Activated CD4-positive, alpha-beta T cell treated with anti-CD3 and anti-CD28 coated beads, Interleukin-2, amount 50 U/mL, for 24 hours (primary cell): Measurements from ENCODE around the gene LCP1.
A peak's percentile ranks its signal among the peaks of the same experiment; 100 is the strongest.
"Not testable (repeated sequence)": the region's sequence is repeated elsewhere in the genome, so short reads cannot be mapped to it uniquely, and the experiment has no call there.

Source experiments
- DNase-seq, 2 donors: peaks; one replicate each; pipeline ENCODE4 v3.0.0-alpha.2; 2020; ENCODE audit warnings: low read depth in 1 of 2, low spot score in 1 of 2

The LCP1 gene

DNA sequence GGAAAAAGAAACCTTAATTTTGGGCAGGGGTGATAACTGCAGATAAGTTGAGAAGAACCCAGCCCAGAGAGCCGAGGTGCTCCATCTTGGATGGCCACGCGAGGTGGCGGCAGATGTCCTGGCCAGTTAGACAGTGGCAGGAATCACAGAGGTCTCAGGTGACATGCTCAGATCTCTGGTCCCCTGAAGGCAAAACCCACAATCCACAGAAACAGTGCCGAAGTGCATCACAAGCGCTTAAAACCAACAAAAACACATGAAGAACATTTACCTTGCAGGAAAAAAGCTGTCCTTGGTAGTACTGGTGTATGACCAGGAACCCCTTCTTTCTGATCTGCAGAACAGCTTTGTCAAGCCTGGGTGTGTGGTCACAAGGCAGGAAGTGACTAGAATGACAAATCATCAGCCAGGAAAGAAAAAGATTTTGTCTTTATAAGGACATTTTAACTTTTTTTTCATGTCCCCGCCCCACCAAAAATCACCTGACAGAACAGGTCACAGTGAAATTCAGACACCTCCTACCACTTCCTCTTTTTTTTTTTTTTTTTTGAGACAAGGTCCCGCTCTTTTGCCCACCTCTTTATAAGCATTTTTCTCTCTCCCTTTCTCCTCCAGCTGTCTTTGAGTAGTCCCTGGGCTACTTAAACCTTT is at the start of gene LCP1:
LCP1 (minus strand) TSS at position 338 of the 651 bp plus-strand sequence. CDS start 22,515 bp downstream, outside the sequence.
- peak; percentile 34 to 78 for DNase-seq

DNA sequence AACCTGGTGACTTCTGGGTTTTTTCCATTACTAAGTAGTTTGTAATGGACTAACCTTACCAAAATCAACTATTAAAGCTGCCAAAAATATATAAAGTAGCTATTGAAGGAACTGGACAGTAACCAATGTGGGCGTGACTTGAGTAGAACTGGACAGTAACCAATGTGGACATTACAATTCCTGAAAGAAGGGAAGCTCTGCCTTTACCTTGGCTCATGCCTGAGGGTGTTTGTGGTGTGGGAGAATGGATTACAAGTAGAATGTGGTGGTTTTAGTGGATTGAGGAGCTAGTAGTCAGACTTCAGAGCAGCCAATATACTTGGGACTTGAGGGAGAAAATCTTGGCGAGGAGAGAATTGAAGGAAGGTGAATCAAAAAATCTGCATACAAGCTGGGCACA is 47.3 kb upstream of the LCP1 start:
- no peak for DNase-seq

GRCh38 chr13:46220234-46220633 is 38.3 kb upstream of the LCP1 start:
- not testable (repeated sequence) for DNase-seq

DNA sequence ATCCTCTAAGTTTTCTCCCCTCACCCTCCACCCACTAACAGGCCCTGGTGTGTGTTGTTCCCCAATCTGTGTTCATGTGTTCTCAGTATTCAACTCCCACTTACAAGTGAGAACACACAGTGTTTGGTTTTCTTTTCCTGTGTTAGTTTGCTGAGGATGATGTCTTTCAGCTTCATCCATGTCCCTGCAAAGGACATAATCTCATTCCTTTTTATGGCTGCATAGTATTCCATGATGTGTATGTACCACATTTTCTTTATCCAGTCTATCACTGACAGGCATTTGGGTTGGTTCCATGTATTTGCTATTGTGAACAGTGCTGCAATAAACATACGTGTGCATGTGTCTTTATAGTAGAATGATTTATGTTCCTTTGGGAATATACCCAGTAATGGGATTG is 32.8 kb upstream of the LCP1 start:
- DNase-seq = not testable (repeated sequence)

DNA sequence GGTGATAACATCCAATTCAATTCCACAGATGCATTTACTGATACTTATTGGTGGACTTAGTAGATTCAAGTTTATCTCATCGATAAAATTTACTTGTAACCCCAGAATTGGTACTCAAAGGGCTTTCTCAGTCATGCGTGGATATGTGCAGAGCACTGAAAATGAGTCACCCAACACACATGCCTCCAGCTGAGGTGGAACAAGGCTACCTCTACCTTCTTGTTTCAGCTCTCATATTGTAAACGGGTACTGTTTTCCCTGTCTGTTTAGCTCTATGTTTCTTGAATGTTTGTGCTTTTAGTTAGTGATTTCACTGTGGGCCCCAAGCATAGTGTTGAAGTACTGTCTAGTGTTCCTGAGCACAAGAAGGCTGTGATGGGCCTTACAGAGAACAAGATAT is 31.3 kb upstream of the LCP1 start:
- DNase-seq = no peak

- DNase-seq = peak; percentile 47 to 73
These were observed 29.7 kb upstream of the LCP1 start, which contains the start of gene LRRC63 for GRCh38 chr13:46211483-46212351. Gene LRRC63 (plus strand): TSS chr13:46211928. CDS start chr13:46213035, 1,107 bp downstream.

GRCh38 chr13:46211116-46211482 is 29.1 kb upstream of the LCP1 start:
- DNase-seq = peak in 1 of 2 donors; percentile 24

DNA sequence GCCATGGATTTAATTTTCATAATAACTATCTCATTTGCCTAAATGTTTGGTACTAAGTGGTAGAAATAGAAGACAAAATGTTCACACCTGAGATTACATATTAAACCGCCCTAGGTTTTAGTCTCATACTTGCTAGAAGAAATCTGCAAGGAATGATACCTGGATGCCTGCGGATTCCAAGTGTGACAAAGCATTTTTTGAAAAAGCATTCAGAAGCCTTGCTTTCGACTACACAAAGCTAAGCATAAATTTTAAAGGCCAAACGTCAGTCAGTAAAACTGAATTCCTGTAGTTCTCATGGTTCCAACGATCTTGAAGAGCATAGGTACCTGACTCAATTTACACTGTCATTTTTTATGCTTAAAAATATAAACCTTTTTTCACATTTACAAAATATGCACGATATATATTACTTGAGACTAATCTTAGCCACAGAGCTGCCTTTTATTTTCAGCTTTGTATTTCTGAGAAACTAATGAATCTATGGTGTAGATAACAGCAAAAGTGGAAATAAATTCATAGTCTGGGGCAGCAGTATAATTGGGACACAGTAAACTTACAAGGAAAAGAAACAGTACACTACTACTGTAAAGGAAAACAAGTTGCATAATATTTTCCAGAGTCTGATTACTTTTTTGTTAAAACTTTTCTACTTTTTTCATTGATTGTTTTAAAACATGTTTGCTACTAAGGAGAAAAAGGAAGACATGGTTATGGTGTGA is 28.5 kb upstream of the LCP1 start:
- no peak for DNase-seq

DNA sequence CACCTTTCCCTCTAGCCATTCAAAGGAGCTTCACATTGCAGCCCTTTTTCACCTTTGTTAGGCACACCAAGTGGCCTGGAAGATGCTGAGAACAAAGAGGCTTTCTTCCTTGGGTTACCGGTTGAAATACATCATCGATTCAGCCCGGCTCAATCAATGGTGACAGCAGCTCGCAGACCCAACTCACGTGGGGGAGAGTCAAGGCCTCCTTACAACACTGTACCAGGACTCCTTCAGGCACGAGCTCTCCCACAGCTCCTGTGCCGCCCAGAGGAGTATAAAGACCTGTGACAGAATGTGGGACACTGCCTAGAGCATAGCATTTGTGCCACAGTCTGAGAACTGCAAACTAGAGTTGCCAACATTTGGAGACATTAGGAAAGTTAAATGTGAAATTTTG is 25.9 kb upstream of the LCP1 start:
- DNase-seq = no peak

DNA sequence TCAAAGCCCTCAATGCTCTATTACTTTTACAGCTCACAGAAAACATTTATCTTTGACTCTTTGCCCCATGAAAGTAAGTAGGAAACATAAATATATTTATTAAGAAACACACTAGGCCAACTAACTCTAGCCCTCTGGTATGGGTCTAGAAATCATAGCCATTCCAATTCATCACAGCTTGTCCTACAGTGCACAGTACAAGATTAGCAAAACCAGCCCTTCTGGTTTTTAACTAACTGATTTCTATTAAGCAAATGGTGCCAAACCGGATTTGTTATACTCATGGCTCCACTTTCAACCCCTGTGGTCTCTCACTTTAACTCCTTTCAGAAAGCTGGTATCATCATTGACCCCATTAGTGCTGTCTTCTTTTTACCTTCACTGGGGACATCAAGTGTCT is 24.2 kb upstream of the LCP1 start:
- no peak for DNase-seq

DNA sequence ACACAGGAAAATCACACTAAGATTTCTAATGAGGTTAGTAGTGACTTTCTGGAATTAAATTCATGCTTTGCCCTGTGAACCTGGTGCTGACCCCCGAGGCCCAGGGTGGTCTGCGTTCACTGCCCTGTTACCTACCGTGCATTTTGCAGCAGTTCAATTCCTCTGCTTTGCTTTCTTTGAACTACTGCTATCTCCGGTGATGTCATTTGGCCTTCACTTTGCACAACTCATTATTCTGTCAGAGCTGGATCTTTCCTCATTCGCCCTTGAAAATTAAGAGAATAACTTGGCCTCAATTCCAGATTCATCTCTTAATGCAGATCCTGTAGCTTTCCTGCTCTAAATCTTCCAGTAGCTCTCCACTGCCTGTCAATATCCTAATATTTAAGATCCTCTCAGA is 21.0 kb upstream of the LCP1 start:
- no peak for DNase-seq

GRCh38 chr13:46202188-46202795 is 20.3 kb upstream of the LCP1 start:
- no peak for DNase-seq

DNA sequence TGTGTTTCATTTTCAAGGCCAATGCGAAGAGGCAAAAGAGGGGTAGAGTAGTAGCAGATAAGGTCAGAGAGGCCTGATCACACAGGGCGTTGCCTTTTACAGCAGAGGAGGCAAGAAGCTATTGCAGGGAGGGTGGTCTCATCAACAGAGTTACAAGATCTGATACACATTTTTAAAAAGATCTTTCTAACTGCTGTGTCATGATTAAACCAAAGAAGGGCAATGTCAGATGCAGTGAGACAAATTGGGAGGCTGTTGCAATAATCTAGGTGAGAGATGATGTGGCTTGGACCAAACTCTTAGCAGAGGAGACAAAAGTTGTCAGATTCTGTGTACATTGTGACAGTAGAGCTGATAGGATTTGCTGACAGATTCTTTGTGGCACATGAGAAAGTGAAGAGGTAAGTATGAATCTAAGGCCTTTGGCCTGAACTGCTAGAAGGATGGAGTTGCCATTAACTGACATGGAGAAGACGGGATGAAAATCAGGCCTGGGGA is 16.8 kb upstream of the LCP1 start:
- DNase-seq = no peak

- DNase-seq = no peak
These were observed 15.5 kb upstream of the LCP1 start for GRCh38 chr13:46197299-46198048.

GRCh38 chr13:46195016-46195415 is 13.0 kb upstream of the LCP1 start:
- no peak for DNase-seq

GRCh38 chr13:46192412-46192811 is 10.4 kb upstream of the LCP1 start:
- DNase-seq = no peak

GRCh38 chr13:46185634-46186033 is 3.7 kb upstream of the LCP1 start:
- DNase-seq = no peak

GRCh38 chr13:46184277-46184699 is 2.3 kb upstream of the LCP1 start:
- DNase-seq = peak; percentile 52 to 64

- no peak for DNase-seq
These were observed 1.3 kb upstream of the LCP1 start for GRCh38 chr13:46183018-46183946.
